MM.1S (cell line): ENCODE results near the gene RCVRN.
A peak's percentile ranks its signal among the peaks of the same experiment; 100 is the strongest.

Experiments used
- DNase-seq: peaks from one replicate; pipeline ENCODE4 v3.0.0-alpha.2; 2015
- H2AFZ ChIP-seq: fragments of 300-600 bp; sonication (generic); 2 replicates; pipeline ENCODE4 v1.6.0; 2016; ENCODE audit warnings: antibody characterized with exemption, low read length
- H3F3A ChIP-seq: fragments of 300-600 bp; sonication (generic); 2 replicates; pipeline ENCODE4 v1.6.1; 2016; ENCODE audit warnings: mild to moderate bottlenecking, antibody characterized with exemption, low read length, moderate library complexity, mixed read lengths; ENCODE audit not compliant: insufficient read depth
- H3K27ac ChIP-seq: fragments of 300-600 bp; sonication (generic); 2 replicates; pipeline ENCODE4 v1.5.1; 2016; ENCODE audit warnings: mild to moderate bottlenecking, low read length
- H3K27me3 ChIP-seq: fragments of 300-600 bp; sonication (generic); replicated peaks from 2 replicates; pipeline ENCODE4 v1.6.0; 2016; ENCODE audit warnings: low read length; ENCODE audit not compliant: insufficient read depth
- H3K36me3 ChIP-seq: fragments of 300-600 bp; sonication (generic); replicated peaks from 2 replicates; pipeline ENCODE4 v1.6.1; 2016; ENCODE audit warnings: mild to moderate bottlenecking, low read length, mixed read lengths; ENCODE audit not compliant: insufficient read depth
- H3K4me1 ChIP-seq: fragments of 300-600 bp; sonication (generic); 2 replicates; pipeline ENCODE4 v1.6.1; 2016; ENCODE audit warnings: low read length, mixed read lengths
- H3K4me2 ChIP-seq: fragments of 300-600 bp; sonication (generic); 2 replicates; pipeline ENCODE4 v1.6.0; 2016; ENCODE audit warnings: low read depth, low read length
- H3K4me3 ChIP-seq: fragments of 300-600 bp; sonication (generic); 2 replicates; pipeline ENCODE4 v1.5.1; 2016; ENCODE audit warnings: low read length, mixed read lengths
- H3K79me2 ChIP-seq: fragments of 300-600 bp; sonication (generic); 2 replicates; pipeline ENCODE4 v1.6.1; 2016; ENCODE audit warnings: mixed run types, low read length, mixed read lengths
- H3K9ac ChIP-seq: fragments of 300-600 bp; sonication (generic); 2 replicates; pipeline ENCODE4 v1.6.1; 2016; ENCODE audit warnings: low read length, mixed read lengths
- H3K9me2 ChIP-seq: fragments of 300-600 bp; sonication (generic); replicated peaks from 2 replicates; pipeline ENCODE4 v1.6.1; 2016; ENCODE audit warnings: mild to moderate bottlenecking, low read length, mixed read lengths; ENCODE audit not compliant: insufficient read depth
- H3K9me3 ChIP-seq: fragments of 300-600 bp; sonication (generic); replicated peaks from 2 replicates; pipeline ENCODE4 v1.6.1; 2016; ENCODE audit warnings: mild to moderate bottlenecking, low read length, mixed read lengths; ENCODE audit not compliant: insufficient read depth
- H4K20me1 ChIP-seq: fragments of 300-600 bp; sonication (generic); 2 replicates; pipeline ENCODE4 v1.6.1; 2016; ENCODE audit warnings: mild to moderate bottlenecking, low read length, moderate library complexity, mixed read lengths; ENCODE audit not compliant: insufficient read depth
- EZH2 ChIP-seq: fragments of 300-600 bp; sonication (generic); optimal IDR thresholded peaks from 2 replicates; pipeline ENCODE3; 2017; ENCODE audit warnings: low read depth, mild to moderate bottlenecking, antibody characterized with exemption, low read length, mixed read lengths
- EZH2phosphoT487 ChIP-seq: fragments of 300-600 bp; sonication (generic); IDR thresholded peaks from 2 replicates; pipeline ENCODE4 v1.6.1; 2018; ENCODE audit warnings: antibody characterized with exemption, low read length
- TF ChIP-seq, protein P1 (sequence below): fragments of 300-600 bp; sonication (generic); IDR thresholded peaks from 2 replicates; pipeline ENCODE4 v1.5.1; 2016; ENCODE audit warnings: antibody characterized with exemption, low read length, mixed read lengths

Gene RCVRN

DNA sequence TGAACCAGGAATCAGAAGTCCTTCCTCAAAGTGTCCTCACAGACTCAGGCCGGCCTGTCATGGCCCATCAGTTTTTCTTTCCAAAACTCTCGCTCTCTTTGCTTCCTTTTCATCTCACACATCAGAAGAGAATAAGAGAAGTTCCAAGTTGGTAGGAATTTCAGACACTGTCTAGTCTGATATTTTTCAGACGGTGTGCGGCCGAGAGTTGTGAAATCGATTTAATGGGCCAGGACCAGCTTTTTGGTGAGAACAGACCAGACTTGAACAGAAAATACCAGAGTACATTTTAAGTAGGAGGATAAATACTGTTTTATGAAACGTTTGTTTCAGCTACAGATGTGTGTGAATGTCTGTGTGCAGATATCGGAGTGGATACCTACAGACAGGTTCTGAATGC is 24.8 kb upstream of the RCVRN start:
- no peaks in the 10 kb centered on the region for H3K79me2 ChIP-seq
- H4K20me1 ChIP-seq = no peaks in the 10 kb centered on the region
- no peak overlapping the region for H3K4me2 ChIP-seq
- no peaks in the 10 kb centered on the region for H3K9me3 ChIP-seq
- H3K9ac ChIP-seq = no peak overlapping the region
- DNase-seq = no peak
- H3K4me1 ChIP-seq = no peaks in the 10 kb centered on the region
- H3K9me2 ChIP-seq = no peaks in the 10 kb centered on the region
- TF ChIP-seq EZH2 (no peak), EZH2phosphoT487 (no peak)
- TF ChIP-seq, protein P1, sequence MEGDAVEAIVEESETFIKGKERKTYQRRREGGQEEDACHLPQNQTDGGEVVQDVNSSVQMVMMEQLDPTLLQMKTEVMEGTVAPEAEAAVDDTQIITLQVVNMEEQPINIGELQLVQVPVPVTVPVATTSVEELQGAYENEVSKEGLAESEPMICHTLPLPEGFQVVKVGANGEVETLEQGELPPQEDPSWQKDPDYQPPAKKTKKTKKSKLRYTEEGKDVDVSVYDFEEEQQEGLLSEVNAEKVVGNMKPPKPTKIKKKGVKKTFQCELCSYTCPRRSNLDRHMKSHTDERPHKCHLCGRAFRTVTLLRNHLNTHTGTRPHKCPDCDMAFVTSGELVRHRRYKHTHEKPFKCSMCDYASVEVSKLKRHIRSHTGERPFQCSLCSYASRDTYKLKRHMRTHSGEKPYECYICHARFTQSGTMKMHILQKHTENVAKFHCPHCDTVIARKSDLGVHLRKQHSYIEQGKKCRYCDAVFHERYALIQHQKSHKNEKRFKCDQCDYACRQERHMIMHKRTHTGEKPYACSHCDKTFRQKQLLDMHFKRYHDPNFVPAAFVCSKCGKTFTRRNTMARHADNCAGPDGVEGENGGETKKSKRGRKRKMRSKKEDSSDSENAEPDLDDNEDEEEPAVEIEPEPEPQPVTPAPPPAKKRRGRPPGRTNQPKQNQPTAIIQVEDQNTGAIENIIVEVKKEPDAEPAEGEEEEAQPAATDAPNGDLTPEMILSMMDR = no peak
- no peak overlapping the region for H3K27ac ChIP-seq
- no peak overlapping the region for H3K4me3 ChIP-seq
- H2AFZ ChIP-seq = no peak overlapping the region
- no peaks in the 10 kb centered on the region for H3K36me3 ChIP-seq
- peaks cover 13% of the 10 kb centered on the region; the same call in 1 of the 2 replicates for H3K27me3 ChIP-seq
- no peaks in the 10 kb centered on the region for H3F3A ChIP-seq

DNA sequence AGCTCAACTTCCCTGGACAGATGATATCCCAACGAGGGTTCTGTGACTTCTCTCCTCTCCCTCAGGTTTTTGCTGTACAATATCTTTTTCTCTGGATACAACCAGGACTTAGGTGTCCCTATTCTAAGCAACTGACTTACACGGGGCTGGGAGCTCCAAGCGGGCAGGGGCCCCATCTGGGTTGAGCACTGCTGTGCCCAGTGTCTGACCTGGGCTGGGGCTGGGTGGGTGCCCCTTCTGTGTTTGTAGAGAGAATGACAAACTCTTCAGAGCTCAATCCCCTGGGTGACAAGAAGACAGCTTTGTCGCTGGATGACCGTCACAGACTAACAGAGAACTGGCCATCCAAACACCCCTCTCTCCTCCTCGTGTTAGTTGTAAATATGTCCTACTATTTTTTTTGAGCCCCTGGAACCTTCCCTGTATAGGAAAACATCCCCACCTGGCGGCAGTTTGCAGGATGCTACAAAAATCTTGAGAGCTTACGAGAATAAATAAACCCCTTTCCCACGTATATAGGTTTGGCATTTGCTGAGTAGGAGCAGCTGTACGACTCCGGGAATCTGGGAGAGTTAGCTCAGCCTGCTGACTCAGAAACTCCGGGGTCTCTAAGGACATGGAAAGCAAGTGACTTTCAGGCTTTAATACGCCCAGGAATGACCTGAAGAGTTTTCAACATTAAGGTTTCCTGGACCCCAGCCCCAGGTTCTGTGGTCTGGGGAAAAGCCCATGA is 23.7 kb upstream of the RCVRN start:
- Histone ChIP-seq H2AFZ (no peak overlapping the region), H3K9me3 (no peaks in the 10 kb centered on the region), H3K27me3 (peaks cover 13% of the 10 kb centered on the region; the same call in 1 of the 2 replicates), H3F3A (no peaks in the 10 kb centered on the region), H3K36me3 (no peaks in the 10 kb centered on the region), H3K27ac (no peak overlapping the region), H3K79me2 (no peaks in the 10 kb centered on the region), H3K4me2 (no peak overlapping the region), H3K9me2 (no peaks in the 10 kb centered on the region), H3K4me1 (no peaks in the 10 kb centered on the region), H4K20me1 (no peaks in the 10 kb centered on the region), H3K4me3 (no peak overlapping the region), H3K9ac (no peak overlapping the region)
- DNase-seq = no peak
- TF ChIP-seq, protein P1 = peak; percentile 35
- TF ChIP-seq EZH2phosphoT487 = no peak

DNA sequence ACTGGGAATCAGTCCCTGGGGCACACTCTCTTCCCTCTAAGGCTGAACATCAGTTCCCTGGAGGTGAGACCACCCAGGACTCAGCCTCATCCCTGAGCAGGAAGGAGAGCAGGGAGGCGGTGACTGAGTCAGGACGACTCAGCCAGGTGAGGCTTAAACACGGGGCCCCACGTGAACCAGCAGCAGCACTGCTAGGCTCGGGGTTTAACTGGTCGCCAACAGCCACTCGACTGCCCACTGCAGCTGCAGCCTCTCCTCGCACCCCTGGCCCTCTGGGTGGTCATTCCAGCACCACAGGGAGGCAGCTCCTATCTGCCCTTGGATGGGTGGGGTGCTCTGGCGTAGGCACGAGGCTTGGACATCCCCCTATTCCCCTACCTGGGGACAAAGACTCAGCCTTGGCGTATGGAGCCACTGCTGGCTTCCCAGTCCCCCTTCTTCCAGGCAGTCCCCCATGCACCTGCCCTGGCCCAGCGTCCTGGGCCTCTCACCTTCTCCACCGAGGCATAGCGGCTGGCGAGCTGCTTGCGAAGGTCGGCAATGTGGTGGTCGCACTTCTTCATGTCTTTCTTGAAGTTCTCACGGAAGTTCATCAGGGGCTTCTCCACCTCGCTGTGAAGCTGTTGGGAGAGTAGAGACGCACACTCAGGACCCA is 21.2 kb upstream of the RCVRN start:
- Histone ChIP-seq H3K9ac (no peak overlapping the region), H3K9me3 (no peaks in the 10 kb centered on the region), H3K4me2 (no peak overlapping the region), H3K27ac (no peak overlapping the region), H3K36me3 (no peaks in the 10 kb centered on the region), H3K9me2 (no peaks in the 10 kb centered on the region), H4K20me1 (no peaks in the 10 kb centered on the region), H3F3A (no peaks in the 10 kb centered on the region), H3K4me1 (no peaks in the 10 kb centered on the region), H3K79me2 (no peaks in the 10 kb centered on the region), H2AFZ (no peak overlapping the region), H3K4me3 (no peak overlapping the region), H3K27me3 (peaks cover 13% of the 10 kb centered on the region; the same call in 1 of the 2 replicates)
- TF ChIP-seq EZH2 = no peak
- TF ChIP-seq EZH2phosphoT487 = no peak
- TF ChIP-seq, protein P1 = no peak
- DNase-seq = no peak
